Choroid plexus epithelial cell (primary cell): Measurements from ENCODE around the gene FAM217B.

Source experiments
- DNase-seq: peaks from one replicate; pipeline ENCODE4 v3.0.0-alpha.2; 2010; ENCODE audit warnings: low read depth
- H3K4me3 ChIP-seq: 2 replicates; pipeline ENCODE4 v1.5.1; 2011; ENCODE audit warnings: low read depth, mild to moderate bottlenecking, control low read depth, low read length, moderate library complexity
- CTCF ChIP-seq: conservative IDR thresholded peaks from 2 replicates; pipeline ENCODE4 v1.5.1; 2011; ENCODE audit warnings: low read depth, mild to moderate bottlenecking, control low read depth, inconsistent platforms, low read length, moderate library complexity

Gene FAM217B

GRCh38 chr20:59945175-59945574 is 5.0 kb downstream of the FAM217B start:
- no peak for DNase-seq
- no peak for TF ChIP-seq CTCF
- H3K4me3 ChIP-seq: no peak overlapping the region

GRCh38 chr20:59945731-59946130 is 5.5 kb downstream of the FAM217B start:
- no peak overlapping the region for H3K4me3 ChIP-seq
- no peak for TF ChIP-seq CTCF
- peak; percentile 11 for DNase-seq

- no peak for TF ChIP-seq CTCF
- H3K4me3 ChIP-seq: no peak overlapping the region
- DNase-seq: no peak
These were observed 7.2 kb downstream of the FAM217B start for GRCh38 chr20:59947376-59947775.

GRCh38 chr20:59948212-59948611 is 8.0 kb downstream of the FAM217B start:
- DNase-seq: no peak
- H3K4me3 ChIP-seq: no peak overlapping the region
- TF ChIP-seq CTCF: no peak

- no peak overlapping the region for H3K4me3 ChIP-seq
- TF ChIP-seq CTCF: peak; percentile 57
- peak; percentile 66 for DNase-seq
These were observed 8.9 kb downstream of the FAM217B start for GRCh38 chr20:59948828-59949720.

- no peak overlapping the region for H3K4me3 ChIP-seq
- TF ChIP-seq CTCF: no peak
- DNase-seq: no peak
These were observed 9.7 kb downstream of the FAM217B start for GRCh38 chr20:59949911-59950310.

GRCh38 chr20:59954718-59955117 is 14.5 kb downstream of the FAM217B start:
- H3K4me3 ChIP-seq: no peak overlapping the region
- no peak for TF ChIP-seq CTCF
- no peak for DNase-seq
